Embryonic facial prominence (tissue), 1 donor: ENCODE data around the gene GPRC5A.

Experiments used
- DNase-seq: peaks from one replicate; pipeline ENCODE4 v3.0.0-alpha.2; 2016; ENCODE audit errors: extremely low spot score

The GPRC5A gene

DNA sequence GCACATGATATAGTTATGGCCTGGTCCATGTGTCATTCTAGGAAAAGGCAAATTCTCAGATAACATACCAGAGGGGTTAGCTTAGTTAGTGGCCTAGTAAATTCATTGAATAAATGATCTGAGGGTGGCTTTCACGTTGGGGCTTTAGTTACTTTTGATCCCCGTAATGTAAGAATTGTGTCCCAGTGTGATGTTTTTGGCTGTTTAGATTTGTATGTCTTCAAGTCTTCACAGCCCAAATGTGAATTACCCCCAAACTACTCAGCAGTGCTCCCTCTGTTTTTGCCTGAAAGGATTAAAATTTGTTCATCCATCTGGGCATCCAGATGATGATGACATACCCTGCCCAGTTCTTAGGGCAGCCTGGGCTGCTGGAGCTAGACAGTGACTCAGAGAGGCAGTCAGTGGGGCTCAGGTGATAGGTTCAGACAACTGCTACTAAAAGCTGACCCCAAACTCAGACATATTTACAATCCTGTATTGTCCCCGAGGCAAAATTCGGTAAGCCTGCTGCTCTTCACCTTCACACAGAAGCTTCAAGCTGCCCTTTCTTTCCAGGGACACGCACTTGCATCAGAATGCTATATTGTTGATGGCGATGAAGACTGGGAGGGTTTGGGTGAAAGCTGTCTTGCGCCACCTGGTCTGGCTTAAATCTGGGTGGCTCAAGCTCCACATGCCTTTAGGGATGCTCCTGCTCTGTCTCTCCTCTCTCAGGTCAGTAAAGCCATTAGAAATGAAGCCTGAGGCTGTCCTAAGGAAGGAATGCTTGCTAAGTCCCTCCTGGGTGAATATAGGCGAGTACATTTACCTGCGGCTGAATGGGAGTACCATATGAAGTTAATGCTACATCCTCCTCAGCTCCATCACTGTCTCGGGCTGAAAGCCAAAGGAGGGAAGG, 50.3 kb downstream of the GPRC5A start:
- DNase-seq, result no peak

DNA sequence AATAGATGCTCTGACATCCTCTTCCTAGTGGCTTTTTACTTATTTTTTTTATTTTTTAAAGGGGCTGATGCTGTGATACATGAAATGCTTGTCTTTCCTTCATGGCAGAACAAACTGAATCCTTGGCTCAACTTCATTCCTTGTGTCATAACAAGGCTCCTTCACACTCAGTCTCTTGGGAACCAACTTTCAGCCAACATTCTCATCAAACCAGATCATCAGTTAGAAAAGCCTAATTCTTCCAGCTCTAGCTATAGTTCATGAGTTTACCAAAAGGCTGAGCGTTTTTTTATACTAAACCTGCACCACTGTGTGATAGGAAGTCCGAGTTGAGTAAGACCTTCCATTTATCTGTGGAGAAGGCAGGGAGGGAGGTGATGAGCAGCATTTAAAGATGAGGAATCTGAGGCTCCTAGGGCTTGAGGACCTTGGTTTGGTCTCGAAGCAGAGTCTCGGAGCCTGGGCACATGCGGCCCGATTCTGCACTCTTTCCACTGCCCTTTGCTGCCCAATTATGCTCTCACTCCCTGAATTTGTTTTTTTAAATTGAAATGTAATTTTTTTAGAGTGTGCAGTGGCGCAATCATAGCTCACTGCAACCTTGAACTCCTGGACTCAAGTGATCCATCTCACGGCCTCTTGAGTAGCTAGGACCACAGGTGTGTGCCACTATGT, 52.4 kb downstream of the GPRC5A start:
- DNase-seq, result no peak

DNA sequence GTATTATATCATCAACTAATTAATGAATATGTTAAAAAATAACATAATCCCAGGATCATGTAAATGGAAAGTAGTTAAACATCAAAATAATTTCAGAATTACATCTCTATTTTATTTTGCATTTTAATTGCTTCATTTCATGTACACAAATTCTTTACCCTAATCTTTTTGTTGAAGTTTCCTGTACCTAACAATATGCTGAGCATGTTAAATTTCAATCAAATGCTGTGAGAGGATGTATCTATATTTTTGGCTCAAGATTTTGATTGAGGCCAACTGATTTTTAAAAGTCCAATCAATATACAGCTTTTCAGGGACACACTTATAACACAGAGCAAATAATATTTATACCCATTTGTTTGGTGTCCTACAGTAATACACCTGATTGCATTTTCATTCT, 54.2 kb downstream of the GPRC5A start:
- DNase-seq, result no peak

DNA sequence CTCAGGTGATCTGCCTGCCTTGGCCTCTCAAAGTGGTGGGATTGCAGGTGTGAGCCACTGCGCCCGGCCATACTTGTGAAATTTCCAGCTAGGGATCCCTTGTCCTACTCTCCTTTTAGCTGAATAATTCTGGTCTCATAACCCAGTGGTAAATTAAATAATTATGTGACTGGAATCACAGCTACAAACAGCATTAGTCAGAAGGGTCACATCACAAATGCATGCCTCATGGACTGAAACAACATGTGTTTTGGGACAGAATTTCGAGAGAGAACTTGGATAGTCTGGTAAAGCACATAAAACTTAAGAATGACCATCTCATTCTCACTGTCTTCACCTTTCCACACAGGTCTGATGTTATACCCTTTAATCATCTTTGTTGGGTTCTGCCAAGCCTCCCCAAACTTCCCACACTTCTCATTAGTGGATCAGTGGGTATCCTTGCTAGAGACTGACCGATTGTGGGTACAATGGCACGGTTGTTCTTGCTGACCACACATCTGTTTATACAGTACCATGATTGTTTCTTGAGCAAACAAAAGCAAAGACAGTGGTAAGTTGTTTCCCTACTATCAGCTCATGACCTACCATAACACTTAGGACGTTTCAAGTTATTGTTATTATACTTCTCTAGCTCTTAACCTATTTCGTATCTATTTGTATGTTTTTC, 55.5 kb downstream of the GPRC5A start:
- no peak for DNase-seq

DNA sequence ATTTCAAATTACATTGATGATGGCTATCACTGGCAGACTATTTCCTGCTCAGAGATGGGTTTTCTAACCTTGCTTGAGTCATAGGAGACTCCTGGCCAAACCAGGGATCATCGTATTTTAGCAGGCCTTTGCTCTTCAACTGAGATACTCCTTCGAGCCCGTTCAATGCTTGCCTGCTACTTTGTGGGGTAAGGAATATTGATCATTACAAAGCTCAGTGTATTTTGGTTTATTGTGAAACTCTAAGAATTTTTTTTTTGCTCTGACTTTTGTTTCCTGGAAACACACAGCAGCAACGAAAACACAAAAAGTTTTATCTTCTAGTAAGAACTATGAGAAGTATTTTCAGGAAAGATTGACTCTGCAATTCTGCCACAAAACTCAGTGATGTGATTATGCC, 56.5 kb downstream of the GPRC5A start:
- DNase-seq, result no peak

DNA sequence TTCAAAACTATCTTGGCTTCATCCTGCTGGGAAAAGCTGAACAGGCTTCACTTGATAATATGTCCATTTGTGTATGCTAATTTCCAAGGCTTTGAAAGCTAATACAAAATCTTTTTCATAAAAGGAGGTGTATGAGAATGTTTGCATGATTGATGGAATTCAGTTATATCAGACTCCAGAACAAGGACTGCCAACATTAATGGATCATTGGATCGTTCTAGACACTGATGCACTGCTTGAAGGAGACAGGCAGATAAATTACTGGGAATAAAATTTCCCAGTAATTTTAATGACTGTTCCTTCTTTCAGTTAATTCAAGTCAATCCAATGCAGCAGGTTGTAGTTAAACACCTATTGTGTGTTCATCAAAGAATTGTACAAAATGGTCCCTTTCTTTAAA, 60.1 kb downstream of the GPRC5A start:
- no peak for DNase-seq

DNA sequence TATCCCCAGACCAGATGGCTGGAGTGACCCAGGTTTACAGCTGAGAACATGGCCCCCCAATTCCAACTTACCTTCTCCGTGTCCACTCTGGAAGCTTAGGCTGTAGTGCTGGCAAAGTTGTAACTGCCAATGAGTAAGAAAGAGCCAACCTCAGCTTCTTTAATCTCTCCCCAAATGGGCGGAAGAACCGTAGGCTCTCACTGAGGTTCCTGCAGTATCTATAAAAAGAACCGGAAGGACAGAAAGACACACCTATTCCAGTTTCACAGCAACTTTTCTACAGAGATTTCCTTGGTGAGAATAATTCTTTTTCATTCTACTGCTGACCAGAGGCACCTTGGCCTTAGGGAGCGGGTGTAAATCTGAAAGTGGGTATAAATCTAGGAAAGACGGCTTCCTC, 60.7 kb downstream of the GPRC5A start, which contains the start of gene GPRC5D:
GPRC5D (minus strand) TSS at position 135 of the 400 bp plus-strand sequence. CDS start 1,786 bp downstream, outside the sequence.
- DNase-seq, result no peak

DNA sequence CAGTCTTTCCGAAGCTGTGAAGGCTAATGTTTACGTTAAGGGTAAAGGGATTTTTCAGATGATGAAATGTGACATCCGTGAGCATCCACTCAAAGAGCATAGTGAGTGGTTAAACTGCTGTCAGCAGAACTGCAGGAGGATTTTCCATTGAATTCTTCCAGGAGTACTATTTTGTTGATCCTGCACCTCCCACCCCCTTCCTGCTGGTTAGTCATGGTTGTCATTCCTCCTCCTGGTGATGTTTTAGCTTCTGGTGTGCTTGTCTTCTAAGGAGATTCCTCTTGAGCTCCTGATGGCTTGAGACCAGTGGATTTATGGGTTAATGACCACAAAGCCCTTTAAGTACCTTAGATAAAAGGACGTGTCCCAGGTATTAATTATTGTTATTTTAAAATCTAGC, 63.0 kb downstream of the GPRC5A start:
- no peak for DNase-seq

DNA sequence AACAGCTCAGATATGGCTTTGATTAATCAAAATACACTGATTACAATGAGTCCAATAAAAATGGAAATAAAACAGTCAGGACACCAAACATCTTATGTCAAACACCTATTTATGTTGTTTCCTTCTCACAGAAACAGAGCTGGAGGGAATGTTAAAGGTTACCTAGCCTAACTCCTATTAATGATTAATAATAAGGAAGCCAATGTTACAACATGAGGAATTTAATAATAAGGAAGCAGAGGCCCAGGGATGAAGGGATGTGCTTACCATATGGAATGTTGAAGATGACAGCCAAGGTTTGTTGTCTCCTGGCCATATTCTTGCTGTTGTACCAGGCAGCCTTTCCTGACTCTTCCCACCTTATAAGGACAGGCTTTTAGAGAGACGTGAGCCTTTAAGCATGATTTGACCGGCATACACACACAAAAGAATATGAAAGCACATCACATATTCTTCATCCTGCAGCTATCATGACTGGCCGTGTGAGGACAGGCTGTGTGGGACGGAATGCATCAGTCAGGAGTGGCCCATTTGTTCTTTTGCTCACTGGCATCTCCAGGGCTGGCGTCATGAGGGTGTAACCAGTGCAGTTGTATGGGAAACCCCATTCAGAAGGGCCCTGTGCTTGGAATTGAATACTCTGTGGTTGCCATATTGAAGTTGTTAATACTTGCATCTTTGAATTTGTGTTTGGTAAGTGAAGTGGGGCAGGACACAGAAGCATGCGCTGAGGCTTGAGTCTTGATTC, 63.7 kb downstream of the GPRC5A start:
- no peak for DNase-seq

DNA sequence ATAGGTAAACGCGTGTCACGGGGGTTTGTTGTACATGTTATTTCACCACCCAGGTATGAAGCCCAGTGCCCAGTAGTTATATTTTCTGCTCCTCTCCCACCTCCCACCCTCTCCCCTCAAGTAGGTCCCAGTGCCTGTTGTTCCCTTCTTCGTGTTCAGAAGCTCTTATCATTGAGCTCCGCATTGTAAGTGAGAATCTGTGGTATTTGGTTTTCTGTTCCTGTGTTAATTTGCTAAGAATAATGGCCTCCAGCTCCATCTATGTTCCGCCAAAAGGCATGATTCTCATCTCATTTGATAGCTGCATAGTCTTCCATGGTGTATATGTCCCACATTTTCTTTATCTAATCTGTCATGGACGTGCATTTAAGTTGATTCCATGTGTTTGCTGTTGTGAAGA, 67.5 kb downstream of the GPRC5A start:
- DNase-seq, result no peak

DNA sequence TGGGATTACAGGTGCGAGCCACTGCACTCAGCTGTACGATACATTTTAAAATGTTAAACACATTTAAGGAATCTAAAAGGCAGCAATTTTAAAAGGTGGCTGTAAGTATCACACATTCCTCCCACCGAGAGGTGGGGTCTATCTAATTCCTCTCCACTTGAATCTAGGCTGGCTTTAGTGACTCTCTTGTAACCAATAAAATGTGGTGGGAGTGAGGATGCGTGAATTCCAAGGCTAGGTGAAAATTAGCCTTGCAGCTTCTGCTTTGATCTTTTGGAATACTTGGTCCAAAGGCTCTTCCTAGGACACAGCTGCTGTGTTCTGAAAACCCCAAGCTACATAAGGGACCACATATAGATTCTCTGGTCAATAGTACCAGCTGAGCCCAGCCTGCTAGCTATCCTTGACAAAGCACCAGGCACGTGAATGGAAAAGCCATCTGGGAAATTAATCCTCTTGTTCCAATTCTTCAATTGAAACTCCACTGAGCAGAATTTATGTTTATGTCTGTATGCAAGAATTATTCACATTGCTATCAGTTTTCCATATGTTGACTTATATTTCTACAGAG, 69.4 kb downstream of the GPRC5A start:
- no peak for DNase-seq

DNA sequence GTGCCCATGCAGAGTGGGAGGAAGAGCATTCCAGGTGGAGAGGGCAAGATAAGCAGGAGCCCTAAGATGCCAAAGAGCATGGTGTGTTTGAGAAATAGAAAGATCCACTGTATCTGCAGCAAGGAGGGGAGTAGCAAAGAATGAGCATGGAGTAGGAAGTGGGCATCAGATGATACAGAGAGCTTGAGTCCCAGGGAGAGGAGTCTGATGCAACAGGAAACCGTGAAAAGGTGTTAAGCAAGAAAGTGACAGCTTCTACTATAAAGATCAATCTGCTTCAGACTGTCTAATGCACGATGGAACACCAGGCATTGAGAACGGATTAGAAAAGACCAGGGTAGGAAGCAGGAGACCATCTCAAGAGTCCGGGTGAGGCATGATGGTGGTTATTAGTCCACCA, 72.9 kb downstream of the GPRC5A start:
- no peak for DNase-seq

DNA sequence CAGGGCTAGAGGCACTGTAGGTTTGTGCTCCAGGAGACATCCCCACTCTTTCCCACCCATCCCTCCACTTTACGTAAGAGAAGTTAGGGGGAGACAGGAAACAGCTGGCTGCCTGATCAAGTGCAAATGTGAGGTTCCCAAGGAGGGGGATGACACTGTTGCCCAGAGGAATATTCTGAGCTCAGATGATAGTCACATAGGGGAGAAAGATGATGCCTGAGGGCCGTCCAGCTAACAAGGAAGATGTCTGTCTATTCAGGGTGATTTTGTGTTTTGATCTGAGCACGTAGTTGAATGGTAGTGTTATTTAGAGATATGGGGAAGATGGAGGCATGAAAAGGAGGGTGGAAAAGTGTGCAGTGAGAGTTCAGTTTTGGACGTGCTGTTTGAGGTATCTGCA, 74.5 kb downstream of the GPRC5A start:
- DNase-seq, result no peak
